Stimulated activated CD4-positive, alpha-beta T cell treated with anti-CD3 and anti-CD28 coated beads, Interleukin-12 subunit alpha, Interleukin-12 subunit beta, amount 100 ng/mL, for 48 hours (primary cell): ENCODE data around the gene TNFSF12.
A peak's percentile ranks its signal among the peaks of the same experiment; 100 is the strongest.

Experiments used
- DNase-seq, 3 donors: peaks; one replicate each; pipeline ENCODE4 v3.0.0-alpha.2; 2020; ENCODE audit warnings: low read depth in 2 of 3, low spot score in 1 of 3

Gene TNFSF12, protein sequence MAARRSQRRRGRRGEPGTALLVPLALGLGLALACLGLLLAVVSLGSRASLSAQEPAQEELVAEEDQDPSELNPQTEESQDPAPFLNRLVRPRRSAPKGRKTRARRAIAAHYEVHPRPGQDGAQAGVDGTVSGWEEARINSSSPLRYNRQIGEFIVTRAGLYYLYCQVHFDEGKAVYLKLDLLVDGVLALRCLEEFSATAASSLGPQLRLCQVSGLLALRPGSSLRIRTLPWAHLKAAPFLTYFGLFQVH

DNA sequence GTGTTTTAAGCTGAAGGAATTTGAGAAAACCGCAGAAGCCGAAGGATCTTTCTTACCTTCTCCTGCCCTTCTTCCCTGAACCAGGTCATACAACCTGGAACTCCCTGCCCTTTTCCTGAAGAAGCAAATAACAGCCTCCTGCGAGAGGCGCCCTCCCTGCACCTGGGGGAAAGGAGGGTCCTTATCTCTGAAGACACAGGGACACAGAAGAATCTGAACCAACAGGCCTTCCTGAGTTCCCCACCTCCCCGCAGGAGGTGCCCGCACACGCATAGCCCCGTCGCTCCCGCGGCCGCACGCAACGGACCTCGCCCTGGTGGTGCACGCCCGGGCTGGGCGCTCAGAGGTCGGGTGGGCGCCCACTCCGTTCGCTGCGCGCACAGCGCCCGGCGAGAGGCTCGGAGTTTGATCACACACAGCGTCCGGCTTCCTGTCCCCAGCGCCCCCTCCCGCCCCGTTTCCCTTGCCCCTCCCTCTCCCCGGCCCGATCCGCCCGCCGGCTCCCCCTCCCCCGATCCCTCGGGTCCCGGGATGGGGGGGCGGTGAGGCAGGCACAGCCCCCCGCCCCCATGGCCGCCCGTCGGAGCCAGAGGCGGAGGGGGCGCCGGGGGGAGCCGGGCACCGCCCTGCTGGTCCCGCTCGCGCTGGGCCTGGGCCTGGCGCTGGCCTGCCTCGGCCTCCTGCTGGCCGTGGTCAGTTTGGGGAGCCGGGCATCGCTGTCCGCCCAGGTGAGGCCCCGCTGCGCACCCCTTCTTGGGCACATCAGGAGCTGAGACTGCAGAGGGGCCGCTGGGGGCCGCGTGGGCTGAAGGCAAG lies at the start of gene TNFSF12:
Gene TNFSF12, plus strand, starts transcription at position 474 of the 816 bp plus-strand sequence. Its CDS starts 96 bp downstream, at position 570.
- DNase-seq, result no peak

DNA sequence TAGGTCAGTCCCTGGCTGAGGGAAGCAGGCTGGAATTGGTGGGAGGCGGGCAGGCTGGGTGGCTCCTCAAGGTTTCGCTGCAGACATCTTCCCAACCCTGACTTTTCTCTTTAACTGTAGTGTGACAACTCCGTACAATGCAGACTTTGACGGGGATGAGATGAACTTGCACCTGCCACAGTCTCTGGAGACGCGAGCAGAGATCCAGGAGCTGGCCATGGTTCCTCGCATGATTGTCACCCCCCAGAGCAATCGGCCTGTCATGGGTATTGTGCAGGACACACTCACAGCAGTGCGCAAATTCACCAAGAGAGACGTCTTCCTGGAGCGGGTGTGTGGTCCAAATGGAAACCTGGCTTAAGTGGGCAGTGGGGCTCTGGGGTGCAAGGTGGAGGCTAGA lies 49.7 kb upstream of the TNFSF12 start:
- no peak for DNase-seq

- no peak for DNase-seq
These were observed 47.1 kb upstream of the TNFSF12 start for GRCh38 chr17:7501729-7502128.

- no peak for DNase-seq
These were observed 46.5 kb upstream of the TNFSF12 start for GRCh38 chr17:7502171-7502847.

- no peak for DNase-seq
These were observed 45.9 kb upstream of the TNFSF12 start for GRCh38 chr17:7502987-7503386.

DNA sequence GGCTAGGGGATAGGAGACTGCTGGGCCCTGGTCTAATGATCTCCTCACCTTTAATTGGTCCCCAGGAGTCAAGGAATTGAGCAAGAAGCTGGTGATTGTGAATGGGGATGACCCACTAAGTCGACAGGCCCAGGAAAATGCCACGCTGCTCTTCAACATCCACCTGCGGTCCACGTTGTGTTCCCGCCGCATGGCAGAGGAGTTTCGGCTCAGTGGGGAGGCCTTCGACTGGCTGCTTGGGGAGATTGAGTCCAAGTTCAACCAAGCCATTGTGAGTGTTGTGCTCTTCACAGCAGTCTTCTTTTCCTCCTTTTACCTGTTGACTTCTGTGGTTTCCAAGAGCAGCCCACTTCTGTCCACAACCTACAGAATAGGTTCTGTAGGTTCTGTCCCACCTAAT lies 45.3 kb upstream of the TNFSF12 start:
- DNase-seq, result no peak

- no peak for DNase-seq
These were observed 40.7 kb upstream of the TNFSF12 start for GRCh38 chr17:7508145-7508544.

- no peak for DNase-seq
These were observed 40.0 kb upstream of the TNFSF12 start for GRCh38 chr17:7508846-7509245.

- no peak for DNase-seq
These were observed 38.9 kb upstream of the TNFSF12 start for GRCh38 chr17:7509937-7510336.

- no peak for DNase-seq
These were observed 37.8 kb upstream of the TNFSF12 start for GRCh38 chr17:7511108-7511507.

DNA sequence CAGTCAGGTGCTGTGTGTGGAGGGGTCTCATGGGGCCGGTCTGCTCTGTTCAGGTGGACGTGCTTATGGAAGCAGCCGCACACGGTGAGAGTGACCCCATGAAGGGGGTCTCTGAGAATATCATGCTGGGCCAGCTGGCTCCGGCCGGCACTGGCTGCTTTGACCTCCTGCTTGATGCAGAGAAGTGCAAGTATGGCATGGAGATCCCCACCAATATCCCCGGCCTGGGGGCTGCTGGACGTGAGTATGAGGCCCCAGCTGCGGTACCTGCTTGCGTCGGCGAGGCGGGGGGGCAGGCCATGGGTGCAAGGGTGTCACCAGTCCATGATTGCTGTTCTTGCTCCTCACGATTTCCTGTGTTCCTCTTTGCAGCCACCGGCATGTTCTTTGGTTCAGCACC lies 36.8 kb upstream of the TNFSF12 start:
- no peak for DNase-seq

- DNase-seq, result no peak
These were observed 35.9 kb upstream of the TNFSF12 start for GRCh38 chr17:7512824-7513540.

DNA sequence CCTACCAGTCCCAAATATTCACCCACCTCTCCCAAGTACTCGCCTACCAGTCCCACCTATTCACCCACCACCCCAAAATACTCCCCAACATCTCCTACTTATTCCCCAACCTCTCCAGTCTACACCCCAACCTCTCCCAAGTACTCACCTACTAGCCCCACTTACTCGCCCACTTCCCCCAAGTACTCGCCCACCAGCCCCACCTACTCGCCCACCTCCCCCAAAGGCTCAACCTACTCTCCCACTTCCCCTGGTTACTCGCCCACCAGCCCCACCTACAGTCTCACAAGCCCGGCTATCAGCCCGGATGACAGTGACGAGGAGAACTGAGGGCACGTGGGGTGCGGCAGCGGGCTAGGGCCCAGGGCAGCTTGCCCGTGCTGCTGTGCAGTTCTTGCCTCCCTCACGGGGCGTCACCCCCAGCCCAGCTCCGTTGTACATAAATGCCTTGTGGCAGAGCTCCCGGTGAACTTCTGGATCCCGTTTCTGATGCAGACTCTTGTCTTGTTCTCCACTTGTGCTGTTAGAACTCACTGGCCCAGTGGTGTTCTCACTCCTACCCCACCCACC lies 34.9 kb upstream of the TNFSF12 start:
- DNase-seq, result no peak

DNA sequence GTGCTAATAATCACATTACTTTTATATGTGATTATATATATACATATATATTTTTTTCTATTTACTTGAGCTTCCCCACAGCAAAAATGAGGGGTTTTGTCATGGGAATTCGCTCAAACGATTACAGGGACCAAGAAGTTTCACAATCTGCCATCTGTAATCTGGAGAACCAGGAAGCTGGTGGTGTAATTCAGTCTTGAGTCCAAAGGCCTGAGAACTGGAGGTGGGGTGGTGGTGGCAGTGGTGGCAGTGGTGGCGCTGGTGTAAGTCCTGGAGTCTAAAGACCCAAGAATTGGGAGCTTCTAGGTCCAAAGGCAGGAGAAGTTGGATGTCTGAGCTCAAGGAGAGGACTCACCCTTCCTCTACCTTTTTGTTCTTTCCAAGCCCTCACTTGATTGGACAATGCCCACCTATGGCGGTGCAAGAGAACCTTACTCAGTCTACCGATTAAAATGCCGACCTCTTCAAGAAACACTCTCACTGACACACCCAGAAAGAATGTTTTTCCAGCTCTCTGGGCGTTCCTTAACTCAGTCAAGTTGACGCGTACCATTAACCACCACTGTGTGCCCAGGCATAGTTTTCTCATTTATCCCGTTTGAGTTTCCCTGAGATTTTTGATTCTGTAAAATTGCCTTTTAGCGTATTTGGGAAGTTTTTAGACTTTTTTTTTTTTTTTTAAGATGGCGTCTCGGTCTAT lies 32.8 kb upstream of the TNFSF12 start:
- DNase-seq, result no peak

- peak; percentile 17 to 48 (median 38) for DNase-seq
These were observed 25.8 kb upstream of the TNFSF12 start for GRCh38 chr17:7523033-7523432.

DNA sequence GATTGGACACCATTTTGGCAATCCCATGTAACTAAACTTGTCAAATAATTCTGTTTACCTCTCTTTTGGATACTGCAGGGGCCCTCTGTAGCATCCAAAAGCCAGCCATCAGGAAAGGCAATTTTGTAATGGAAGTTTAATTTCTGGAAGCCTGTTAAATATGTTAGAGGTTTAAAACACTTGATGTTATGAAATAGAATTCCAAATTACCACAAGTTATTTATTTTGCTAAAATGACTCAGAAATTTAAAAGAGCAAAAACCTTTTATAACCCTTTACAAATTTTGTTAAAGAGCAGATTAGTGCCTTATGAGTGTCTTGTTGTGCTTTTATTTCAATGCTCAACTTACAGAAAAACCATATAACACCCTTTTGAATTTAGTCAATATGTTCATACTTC lies 20.0 kb upstream of the TNFSF12 start:
- no peak for DNase-seq

- DNase-seq, result no peak
These were observed 18.6 kb upstream of the TNFSF12 start for GRCh38 chr17:7530023-7530900.

DNA sequence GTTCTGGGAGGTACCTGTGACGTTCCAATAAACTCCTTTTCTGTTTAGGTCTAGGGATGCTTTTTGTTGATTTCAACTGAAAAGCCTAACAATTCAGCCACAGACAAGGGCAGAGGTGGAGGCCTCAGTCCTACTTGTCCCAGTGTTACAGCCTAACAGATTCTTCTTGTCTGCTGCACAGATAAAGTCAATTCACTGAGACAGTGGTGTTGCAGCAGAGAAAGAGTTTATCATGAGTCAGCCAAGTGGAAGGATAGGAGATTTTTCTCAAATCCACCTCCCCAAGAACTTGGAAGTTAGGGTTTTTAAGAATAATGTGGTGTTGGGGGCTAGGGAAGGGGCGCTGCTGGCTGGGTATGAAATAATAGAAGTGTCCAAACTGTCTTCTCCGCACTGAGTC lies 10.8 kb upstream of the TNFSF12 start:
- DNase-seq, result no peak

DNA sequence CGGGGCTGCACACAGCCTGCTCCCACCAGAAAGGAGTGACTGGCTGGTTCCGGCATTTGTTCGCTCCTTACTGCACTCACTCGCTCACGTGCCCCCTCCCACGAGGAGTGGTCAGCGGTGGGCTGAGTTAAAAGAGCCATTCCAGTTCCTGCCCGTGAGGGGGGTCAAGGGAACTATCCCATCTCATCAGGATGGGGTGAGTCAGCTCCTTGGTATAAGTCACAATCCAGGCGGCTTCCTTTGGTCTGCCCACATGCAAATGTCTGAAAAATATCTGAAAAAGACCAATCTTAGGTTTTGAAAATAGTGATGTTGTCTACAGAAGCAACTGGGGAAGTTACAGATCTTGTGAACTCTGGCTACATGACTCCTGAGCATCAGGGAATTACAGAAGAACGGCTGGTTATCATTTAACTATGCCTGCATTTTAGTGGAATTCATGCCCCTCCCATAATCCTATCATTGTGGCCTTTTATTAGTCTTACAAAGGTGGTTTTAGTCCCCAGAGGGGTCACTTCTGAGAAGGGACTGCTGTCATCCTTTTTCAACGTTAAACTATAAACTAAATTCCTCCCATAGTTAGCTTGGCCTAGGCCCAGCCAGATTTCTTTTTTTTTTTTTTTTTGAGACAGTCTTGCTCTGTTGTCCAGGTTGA lies 9.8 kb upstream of the TNFSF12 start:
- DNase-seq, result no peak
